ENCODE measurements around the gene PDCD1.
"Not testable (repeated sequence)": the region's sequence is repeated elsewhere in the genome, so short reads cannot be mapped to it uniquely, and the experiment has no call there.

Gene PDCD1

DNA sequence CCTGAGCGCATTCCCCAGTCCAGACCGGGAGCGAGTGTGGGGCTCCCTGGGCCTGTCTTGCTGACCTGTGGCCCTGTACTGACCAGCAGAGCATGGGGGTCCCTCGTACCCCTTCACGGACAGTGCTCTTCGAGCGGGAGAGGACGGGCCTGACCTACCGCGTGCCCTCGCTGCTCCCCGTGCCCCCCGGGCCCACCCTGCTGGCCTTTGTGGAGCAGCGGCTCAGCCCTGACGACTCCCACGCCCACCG, 44.4 kb downstream of the PDCD1 start:
- no peaks in the 10 kb centered on the region for H3K9me3 Mint-ChIP-seq
- H3K4me3 Mint-ChIP-seq = no peak overlapping the region
- ATAC-seq = no peak
- H3K27ac Mint-ChIP-seq = no peak overlapping the region
- H3K36me3 Mint-ChIP-seq = no peaks in the 10 kb centered on the region
- H3K4me1 Mint-ChIP-seq = peaks cover 17% of the 10 kb centered on the region
- DNase-seq (ENCODE audit: low spot score in 2 of 2) = peak in 1 of 2 donors; percentile 44

DNA sequence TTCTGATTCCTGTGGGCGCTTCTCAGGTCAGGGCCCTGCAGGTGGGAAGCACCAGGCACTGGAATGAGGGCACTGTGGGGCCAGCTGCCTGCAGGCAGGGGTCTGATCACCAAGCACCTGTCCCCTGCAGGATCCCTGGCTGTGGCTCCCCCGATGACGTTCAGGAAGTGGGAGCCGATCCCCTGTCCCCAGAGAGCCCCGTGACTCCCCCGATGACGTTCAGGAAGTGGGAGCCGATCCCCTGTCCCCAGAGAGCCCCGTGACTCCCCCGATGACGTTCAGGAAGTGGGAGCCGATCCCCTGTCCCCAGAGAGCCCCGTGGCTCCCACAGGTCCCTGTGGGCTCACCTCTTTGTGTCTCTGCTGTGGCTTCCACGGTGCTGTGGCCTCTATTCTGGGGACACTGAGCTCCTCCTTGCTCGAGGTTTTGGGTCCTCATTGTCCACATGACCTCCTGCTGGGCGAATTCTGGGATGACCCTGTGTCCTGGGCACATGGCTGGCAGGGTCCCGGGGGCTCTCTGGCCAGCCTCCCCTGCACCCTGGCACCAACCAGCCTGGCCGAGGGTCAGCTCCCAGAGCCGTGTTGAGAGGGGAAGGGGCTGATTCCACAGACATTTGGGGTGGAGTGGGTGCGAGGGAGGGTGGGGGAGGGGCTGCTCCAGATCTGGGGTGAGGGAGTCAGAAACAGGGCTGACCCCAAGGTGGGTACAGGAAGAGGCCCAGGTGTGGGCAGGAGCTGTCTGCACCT, 44.9 kb downstream of the PDCD1 start:
- ATAC-seq (peak; percentile 29), DNase-seq (ENCODE audit: low spot score in 2 of 2) (peak in 1 of 2 donors; percentile 47)
- Mint-ChIP-seq H3K36me3 (no peaks in the 10 kb centered on the region), H3K27ac (no peak overlapping the region), H3K4me1 (peaks cover 17% of the 10 kb centered on the region), H3K4me3 (peak overlapping the region; percentile 18), H3K9me3 (no peaks in the 10 kb centered on the region)

DNA sequence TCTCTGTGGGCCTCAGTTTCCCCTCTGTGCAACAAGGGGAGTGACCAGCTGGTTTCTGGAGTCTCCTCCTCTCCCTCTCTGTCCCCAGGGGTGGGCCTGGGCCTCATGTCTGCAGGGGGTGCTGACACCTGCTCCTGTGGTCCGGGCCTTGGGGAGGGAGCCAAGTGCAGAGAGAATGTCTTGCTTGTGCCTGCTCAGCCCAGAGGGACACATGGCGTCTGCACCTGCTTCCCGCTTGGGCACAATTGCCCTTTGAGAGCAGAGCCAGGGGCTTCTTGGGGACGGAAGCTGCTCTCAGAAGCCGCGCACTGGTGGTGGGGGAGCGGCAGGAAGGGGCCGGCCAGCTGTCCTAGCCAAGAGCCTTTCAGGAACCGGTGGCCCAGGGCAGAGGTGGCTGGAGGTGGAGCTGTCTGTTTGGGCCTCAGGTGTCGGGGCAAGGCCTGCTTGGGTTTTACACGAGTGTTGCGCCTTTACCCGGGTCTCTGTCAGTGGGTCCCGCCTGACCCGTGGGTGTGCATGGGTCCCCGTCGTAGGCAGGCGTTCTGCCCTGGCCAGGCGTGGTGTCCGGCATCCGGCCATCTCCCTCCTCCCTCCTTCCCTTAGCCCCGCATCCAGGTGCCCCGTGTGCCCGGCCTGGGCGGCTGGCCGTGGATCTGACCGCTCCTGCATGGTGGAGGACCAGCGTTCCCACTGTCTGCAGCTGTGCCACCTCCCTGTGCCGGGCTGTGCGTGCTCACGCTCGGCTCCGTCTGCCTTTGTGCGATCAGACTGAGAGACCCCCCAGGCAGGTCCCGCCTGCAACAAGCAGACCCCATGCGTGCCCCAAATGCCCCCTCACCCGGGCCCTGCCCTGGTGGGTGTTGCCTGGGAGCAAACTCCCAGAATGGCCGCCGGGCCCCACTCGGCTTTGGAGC, 45.7 kb downstream of the PDCD1 start:
- ATAC-seq = no peak
- Mint-ChIP-seq H3K36me3 (no peaks in the 10 kb centered on the region), H3K27ac (no peak overlapping the region), H3K9me3 (no peaks in the 10 kb centered on the region), H3K4me3 (peak overlapping the region; percentile 18), H3K4me1 (peaks cover 17% of the 10 kb centered on the region)
- peak in 1 of 2 donors; percentile 48 for DNase-seq (ENCODE audit: low spot score in 2 of 2)

DNA sequence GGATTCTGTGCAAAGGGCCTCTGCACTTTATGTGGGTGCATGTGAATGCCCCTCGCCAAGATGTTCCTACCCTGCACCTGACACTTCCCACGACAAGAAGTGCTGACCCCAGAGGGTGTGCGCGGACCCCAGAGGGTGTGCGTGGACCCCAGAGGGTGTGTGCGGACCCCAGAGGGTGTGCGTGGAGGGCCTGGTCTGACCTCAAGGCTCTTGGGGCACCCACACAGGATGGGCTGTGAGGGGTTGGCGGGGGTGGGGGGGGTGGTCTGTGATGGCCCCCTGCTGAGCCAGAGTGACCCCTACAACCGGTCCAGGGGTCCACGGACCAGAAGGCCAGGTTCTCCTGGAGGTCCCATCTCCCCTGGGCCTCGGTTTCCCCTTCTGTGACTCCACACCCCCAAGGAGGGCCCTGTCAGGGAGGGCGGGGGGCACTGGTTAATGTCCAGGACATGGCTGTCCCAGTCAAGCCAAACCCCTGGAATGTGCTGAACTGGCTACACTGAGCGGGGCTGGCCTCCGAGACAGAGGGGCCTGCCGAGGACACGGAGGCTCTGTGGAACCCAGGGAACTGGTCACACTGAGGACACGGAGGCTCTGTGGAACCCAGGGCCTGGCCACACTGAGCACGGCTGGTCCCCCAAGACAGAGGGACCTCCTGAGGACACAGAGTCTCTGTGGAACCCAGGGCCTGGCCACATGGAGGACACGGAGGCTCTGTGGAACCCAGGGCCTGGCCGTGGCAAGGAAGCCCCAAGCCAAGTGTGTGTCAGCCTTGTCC, 46.6 kb downstream of the PDCD1 start:
- no peak for ATAC-seq
- peaks cover 9% of the 10 kb centered on the region for H3K4me1 Mint-ChIP-seq
- H3K4me3 Mint-ChIP-seq = no peak overlapping the region
- peak in 1 of 2 donors; percentile 45 for DNase-seq (ENCODE audit: low spot score in 2 of 2)
- no peaks in the 10 kb centered on the region for H3K9me3 Mint-ChIP-seq
- H3K27ac Mint-ChIP-seq = no peak overlapping the region
- no peaks in the 10 kb centered on the region for H3K36me3 Mint-ChIP-seq

DNA sequence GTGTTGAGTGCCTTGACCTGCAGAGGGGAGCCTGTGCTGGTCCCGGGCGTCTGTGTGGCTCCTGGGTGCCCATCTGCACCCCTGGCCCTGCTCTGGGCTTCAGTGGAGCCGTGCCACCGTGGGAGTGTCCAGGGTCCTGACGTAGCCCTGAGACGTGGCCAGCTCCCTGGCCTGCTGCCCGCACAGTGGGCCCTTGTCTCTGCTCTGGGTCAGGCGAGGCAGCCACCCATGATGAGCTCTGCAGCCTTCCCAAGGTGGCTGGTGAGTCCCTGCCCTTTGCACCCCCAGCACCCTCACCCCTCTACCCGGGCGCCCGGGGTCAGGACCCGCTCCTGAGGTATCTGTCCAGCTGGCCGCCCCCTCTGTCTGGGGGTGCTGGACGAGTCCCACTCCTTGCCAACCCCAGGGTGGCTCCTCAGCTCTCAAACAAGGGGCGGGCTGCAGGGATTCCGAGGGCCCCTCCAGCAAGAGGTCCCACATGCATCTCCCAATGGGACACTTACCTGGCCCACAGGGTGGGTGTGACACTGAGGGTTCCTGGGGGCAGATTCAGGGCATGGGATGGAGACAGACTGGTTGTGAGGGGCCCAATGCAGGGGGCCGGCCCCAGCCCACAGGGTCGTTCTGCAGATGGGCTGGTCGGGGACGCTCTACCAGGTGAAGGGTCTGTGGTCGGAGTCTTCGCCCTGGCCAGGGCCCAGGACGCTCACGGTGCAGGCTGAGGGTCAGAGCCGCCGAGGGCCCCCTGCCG, 47.3 kb downstream of the PDCD1 start:
- DNase-seq (ENCODE audit: low spot score in 2 of 2) = peak in 1 of 2 donors; percentile 48
- Mint-ChIP-seq H3K4me3 (no peak overlapping the region), H3K27ac (no peak overlapping the region), H3K9me3 (no peaks in the 10 kb centered on the region), H3K36me3 (no peaks in the 10 kb centered on the region), H3K4me1 (peaks cover 5% of the 10 kb centered on the region)
- peak; percentile 19 for ATAC-seq

DNA sequence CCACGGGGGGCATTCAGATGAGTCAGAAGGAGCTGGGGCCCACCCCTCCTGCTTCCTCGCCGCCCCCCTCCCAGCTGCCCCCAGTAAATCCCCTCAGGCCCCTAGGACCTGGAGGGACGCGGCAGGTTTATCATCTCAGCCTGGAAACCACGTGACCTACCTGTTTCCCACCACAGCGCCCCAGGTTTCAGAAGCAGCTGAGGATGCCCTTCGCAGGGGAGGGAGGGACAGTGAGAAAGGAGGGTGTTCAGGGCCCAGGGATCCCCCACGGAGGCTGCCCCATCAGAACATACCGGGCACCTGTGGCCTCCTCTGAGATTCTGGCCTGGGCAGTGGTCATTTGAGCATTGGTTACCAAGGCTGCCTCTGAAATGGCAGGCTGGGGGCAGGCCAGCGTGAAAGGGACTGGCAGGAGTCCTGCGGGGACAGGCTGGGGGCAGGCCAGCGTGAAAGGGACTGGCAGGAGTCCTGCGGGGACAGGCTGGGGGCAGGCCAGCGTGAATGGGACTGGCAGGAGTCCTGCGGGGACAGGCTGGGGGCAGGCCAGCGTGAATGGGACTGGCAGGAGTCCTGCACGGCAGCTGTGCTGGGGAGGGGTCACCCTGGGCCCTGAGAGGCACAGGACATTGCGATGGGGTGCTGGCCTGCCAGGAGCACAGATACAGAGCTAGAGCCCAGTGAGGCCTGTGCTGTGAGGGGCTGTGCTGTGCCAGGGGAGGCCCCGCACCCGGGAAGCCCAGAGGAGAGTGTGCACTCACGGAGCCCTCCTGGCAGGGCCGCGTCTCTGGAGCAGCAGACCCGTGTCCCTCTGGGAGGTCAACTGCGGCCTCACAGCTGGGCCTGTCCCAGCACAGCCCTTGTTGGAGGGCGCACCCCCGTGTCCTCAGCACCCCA, 48.1 kb downstream of the PDCD1 start:
- H3K9me3 Mint-ChIP-seq = no peaks in the 10 kb centered on the region
- ATAC-seq (peak; percentile 31), DNase-seq (ENCODE audit: low spot score in 2 of 2) (peak in 1 of 2 donors; percentile 47)
- H3K4me1 Mint-ChIP-seq = peaks cover 5% of the 10 kb centered on the region
- H3K36me3 Mint-ChIP-seq = no peaks in the 10 kb centered on the region
- peak overlapping the region; percentile 52 for H3K27ac Mint-ChIP-seq
- no peak overlapping the region for H3K4me3 Mint-ChIP-seq

DNA sequence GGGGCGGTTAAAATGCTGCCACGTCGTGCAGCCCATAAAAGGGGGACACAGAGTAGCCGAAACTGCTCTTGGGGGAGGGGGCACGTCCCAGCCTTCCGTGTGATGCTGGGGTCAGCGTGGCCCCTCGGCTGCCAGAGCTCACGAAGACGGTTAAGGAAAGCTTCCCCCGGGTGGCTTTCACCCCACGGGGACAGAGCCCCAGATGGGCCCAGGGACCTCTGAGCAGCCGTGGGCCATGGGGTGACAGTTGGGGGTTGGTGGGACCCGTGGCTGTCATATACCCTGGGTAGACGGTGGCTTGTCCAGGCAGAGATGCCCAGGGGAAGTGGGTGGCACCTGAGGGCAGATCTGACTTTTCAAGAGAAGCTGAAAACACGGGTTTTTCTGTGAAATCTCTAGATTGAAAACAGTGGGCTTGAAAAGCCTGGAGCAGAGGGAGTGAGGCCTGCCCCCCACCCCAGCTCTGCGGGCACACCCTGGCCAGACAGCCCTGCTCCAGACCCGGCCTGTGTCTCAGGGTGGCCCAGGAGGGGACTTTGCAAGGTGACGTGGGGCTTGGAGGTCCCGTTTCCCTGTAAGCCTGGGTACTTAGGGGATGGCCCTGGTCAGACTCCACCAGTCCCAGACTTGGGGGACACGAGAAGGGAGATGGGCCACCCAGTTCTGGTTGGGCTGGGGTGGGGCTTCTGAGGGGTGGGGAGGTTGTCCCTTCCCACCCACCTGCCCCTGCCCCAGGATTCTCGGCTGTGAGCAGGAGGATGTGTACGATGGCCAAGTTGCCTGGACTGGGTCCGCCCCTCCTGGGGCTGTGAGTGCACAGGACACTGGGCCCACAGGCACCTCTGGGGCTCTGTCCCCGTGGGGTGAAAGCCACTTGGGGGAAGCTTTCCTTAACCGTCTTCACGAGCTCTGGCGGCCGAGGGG, 49.0 kb downstream of the PDCD1 start:
- DNase-seq (ENCODE audit: low spot score in 2 of 2) (no peak), ATAC-seq (no peak)
- H3K36me3 Mint-ChIP-seq = no peaks in the 10 kb centered on the region
- H3K27ac Mint-ChIP-seq = peak overlapping the region; percentile 52
- no peaks in the 10 kb centered on the region for H3K9me3 Mint-ChIP-seq
- H3K4me3 Mint-ChIP-seq = no peak overlapping the region
- H3K4me1 Mint-ChIP-seq = peaks cover 4% of the 10 kb centered on the region

DNA sequence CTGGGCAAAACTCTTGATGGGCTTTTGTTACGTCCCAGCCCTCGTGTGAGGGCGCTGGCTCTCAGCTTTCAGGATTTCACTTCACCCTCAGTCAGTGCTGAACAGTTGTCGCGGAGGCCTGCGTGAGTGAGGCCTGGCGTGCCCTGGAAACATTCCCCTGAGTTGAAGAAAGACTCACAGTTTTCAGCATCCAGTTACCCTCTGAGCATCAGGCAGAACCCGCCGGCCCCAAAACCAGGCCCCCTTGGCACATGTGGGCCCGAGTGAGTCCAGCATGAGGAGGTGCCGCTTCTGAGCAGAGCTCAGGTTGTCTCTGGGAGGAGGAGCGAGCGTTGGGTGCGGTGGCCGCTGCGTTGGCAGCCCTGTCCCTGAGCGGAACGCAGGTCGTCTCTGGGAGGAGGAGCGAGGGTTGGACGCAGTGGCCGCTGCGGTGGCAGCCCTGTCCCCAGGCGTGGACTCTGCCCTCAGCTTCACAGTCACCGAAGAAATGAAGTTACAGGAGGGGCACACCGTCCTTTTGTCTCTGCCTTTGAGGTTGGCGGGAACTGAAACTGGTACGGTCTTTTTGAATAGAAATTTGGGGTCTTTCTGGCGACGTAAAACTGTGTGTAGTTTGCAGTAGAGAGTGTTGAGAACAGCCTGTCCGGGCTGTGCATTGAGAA, 49.8 kb downstream of the PDCD1 start, which contains the start of gene NEU4:
Gene NEU4 (plus strand): TSS at position 473 of the 662 bp plus-strand sequence. CDS start 5,292 bp downstream, outside the sequence.
- DNase-seq (ENCODE audit: low spot score in 2 of 2) = peak in 1 of 2 donors; percentile 47
- H3K9me3 Mint-ChIP-seq = no peaks in the 10 kb centered on the region

DNA sequence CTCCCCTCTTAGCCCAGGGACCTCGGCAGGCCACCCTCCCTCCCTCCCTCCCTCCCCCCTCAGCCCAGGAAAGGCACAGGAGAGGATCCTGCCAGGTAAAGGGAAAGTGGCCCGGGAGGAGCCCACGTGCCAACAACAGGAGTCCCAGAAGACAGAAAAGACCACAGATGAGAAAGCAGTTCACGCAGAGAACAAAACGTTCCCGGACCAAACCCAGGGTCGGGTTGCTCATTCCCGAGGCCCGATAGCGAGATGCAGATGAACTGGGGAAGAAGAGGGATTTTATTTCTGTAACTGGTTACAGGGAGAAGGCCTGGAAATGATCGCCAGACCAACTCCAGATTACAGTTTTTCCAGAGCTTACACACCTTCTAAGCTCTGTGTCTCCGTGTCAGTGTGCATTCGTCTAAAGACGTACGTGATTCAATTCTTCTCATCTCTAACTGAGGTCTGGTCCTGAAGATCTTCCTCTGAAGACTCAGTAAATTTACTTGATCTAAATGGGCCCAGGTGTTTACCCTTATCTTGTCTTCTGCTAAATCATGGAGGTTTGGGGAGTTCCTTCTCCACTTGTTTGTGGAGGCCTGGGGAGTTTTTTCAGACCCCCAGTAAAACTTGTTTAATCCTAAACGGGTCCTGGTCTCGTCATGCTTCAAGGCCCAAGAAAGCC, 50.5 kb downstream of the PDCD1 start:
- no peak overlapping the region for H3K27ac Mint-ChIP-seq
- H3K4me3 Mint-ChIP-seq = peak overlapping the region; percentile 15
- DNase-seq (ENCODE audit: low spot score in 2 of 2) (no peak), ATAC-seq (no peak)
- no peaks in the 10 kb centered on the region for H3K36me3 Mint-ChIP-seq
- H3K9me3 Mint-ChIP-seq = no peaks in the 10 kb centered on the region
- peaks cover 10% of the 10 kb centered on the region for H3K4me1 Mint-ChIP-seq

More for the DNA sequence above, 49.8 kb downstream of the PDCD1 start, which contains the start of gene NEU4:
- H3K36me3 Mint-ChIP-seq = no peaks in the 10 kb centered on the region
- H3K4me1 Mint-ChIP-seq = peaks cover 7% of the 10 kb centered on the region
- H3K4me3 Mint-ChIP-seq = peak within 1 kb of the TSS; percentile 15
- H3K27ac Mint-ChIP-seq = peak within 1 kb of the TSS; percentile 52
- no peak for ATAC-seq

DNA sequence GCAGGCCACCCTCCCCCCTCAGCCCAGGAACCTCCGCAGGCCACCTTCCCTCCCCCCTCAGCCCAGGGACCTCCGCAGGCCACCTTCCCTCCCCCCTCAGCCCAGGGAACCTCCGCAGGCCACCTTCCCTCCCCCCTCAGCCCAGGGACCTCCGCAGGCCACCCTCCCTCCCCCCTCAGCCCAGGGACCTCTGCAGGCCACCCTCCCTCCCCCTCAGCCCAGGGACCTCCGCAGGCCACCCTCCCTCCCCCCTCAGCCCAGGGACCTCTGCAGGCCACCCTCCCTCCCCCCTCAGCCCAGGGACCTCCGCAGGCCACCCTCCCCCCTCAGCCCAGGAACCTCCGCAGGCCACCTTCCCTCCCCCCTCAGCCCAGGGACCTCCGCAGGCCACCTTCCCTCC, 52.5 kb downstream of the PDCD1 start:
- not testable (repeated sequence) for H3K9me3 Mint-ChIP-seq; DNase-seq (ENCODE audit: low spot score in 2 of 2); H3K4me3 Mint-ChIP-seq; H3K27ac Mint-ChIP-seq; ATAC-seq; H3K36me3 Mint-ChIP-seq
- H3K4me1 Mint-ChIP-seq = peaks cover 13% of the 10 kb centered on the region

DNA sequence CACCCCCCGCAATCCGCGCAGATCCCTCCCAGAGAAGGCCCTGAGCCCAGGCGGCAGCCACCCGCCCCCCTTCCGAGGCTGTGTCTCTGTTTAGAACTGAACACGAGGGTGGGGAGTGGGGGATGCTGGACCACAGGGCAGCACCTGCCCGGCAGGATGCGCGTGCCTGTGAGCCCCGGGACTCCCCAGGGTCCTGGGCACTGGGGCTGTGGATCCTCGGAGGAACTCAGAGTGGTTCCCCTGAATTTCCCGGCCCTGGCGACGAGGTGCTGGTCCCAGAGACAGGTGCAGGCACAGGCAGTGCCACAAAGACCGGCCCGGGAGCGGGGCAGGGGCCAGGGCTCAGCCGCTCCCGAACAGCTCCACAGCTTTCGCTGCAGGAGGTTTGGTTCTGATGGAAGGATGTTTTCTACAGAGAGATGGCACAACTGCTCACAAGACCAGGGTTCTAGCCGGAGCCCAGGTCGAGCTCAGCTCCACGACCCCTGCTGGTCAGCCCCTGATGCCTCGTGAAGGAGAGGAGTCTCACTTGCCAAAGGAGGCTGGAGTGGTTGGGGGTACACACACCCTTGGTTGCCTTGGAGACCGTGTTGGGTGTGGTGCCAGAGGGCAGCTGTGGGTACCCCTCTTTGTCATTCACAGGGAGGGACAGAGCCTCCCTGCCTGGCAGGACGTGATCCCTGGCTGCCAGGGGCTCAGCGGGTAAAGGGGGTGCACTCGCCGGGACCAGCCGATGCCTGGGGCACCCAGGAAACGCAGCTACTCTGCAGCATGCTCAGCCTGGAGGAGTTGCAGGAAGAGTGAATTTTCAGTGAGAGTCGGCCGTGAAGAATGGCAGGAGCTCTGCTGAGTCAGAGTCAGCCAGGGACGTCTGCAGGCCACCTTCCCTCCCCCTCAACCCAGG, 54.1 kb downstream of the PDCD1 start:
- peak overlapping the region; percentile 40 for H3K27ac Mint-ChIP-seq
- H3K4me1 Mint-ChIP-seq = peaks cover 13% of the 10 kb centered on the region
- H3K36me3 Mint-ChIP-seq = no peaks in the 10 kb centered on the region
- peak; percentile 46 for ATAC-seq
- H3K9me3 Mint-ChIP-seq = no peaks in the 10 kb centered on the region
- H3K4me3 Mint-ChIP-seq = peak overlapping the region; percentile 80
- peak in 1 of 2 donors; percentile 70 for DNase-seq (ENCODE audit: low spot score in 2 of 2)
